Natural killer cell (primary cell): ENCODE data around the gene CD7. TPM values are rescaled to one million over a fixed set of nuclear protein-coding genes. Genes with fewer than 3 reads are reported as not detected.

Source experiments
- ATAC-seq, 3 donors: fragments of 150-1000 bp in 2 of 3; fragments of 200-7000 bp in 1 of 3; cut with Tn5 transposase; 1 replicate in 1 of 3; 2 replicates in 2 of 3; pipeline ENCODE4 v1.10.0; 2021; ENCODE audit warnings: mild to moderate bottlenecking in 2 of 3, moderate library complexity in 2 of 3
- DNase-seq, 2 donors: peaks; one replicate each; pipeline versions ENCODE4 v3.0.0 to v3.0.0-alpha.2; 2013 to 2021; ENCODE audit warnings: mixed read lengths in 1 of 2
- H3K27ac ChIP-seq: one replicate; pipeline ENCODE4 v1.5.1; 2013; ENCODE audit warnings: mild to moderate bottlenecking, low read length
- H3K27me3 ChIP-seq: one replicate; pipeline ENCODE4 v1.6.1; 2013; ENCODE audit warnings: low read length; ENCODE audit not compliant: control insufficient read depth, insufficient read depth
- H3K36me3 ChIP-seq: one replicate; pipeline ENCODE4 v1.6.1; 2013; ENCODE audit warnings: low read length; ENCODE audit not compliant: control insufficient read depth, insufficient read depth
- H3K4me1 ChIP-seq: one replicate; pipeline ENCODE4 v1.6.1; 2013; ENCODE audit warnings: low read length; ENCODE audit not compliant: control insufficient read depth, insufficient read depth
- H3K4me3 ChIP-seq: one replicate; pipeline ENCODE4 v1.5.1; 2013; ENCODE audit warnings: low read length
- H3K9me3 ChIP-seq: one replicate; pipeline ENCODE4 v1.6.1; 2013; ENCODE audit warnings: low read length; ENCODE audit not compliant: control insufficient read depth, insufficient read depth
- H3K27ac Mint-ChIP-seq, 2 donors: one replicate each; pipeline ENCODE4 v1.8.0; 2022; ENCODE audit warnings: mild to moderate bottlenecking in 2 of 2, mixed read lengths in 2 of 2, moderate library complexity in 1 of 2
- H3K27me3 Mint-ChIP-seq, 2 donors: one replicate each; pipeline ENCODE4 v1.8.0; 2022; ENCODE audit warnings: low read depth in 2 of 2, mixed read lengths in 2 of 2
- H3K36me3 Mint-ChIP-seq: one replicate; pipeline ENCODE4 v1.8.0; 2022; ENCODE audit warnings: mixed read lengths
- H3K4me1 Mint-ChIP-seq, 2 donors: one replicate each; pipeline ENCODE4 v1.8.0; 2022; ENCODE audit warnings: mixed read lengths in 2 of 2
- H3K4me3 Mint-ChIP-seq: one replicate; pipeline ENCODE4 v1.8.0; 2022; ENCODE audit warnings: mild to moderate bottlenecking, moderate library complexity, mixed read lengths
- H3K9me3 Mint-ChIP-seq, 2 donors: one replicate each; pipeline ENCODE4 v1.8.0; 2022; ENCODE audit warnings: mixed read lengths in 2 of 2
- WGBS: methylation state at CpG from one replicate; pipeline ENCODE4 v1.1.7; 2013; ENCODE audit warnings: missing lambda C conversion rate; ENCODE audit not compliant: insufficient coverage; 5-methylcytosine and 5-hydroxymethylcytosine counted together
- intact Hi-C: fragments of 100-400 bp; cut with micrococcal nuclease; formaldehyde crosslinking; loops from one replicate; pipeline ENCODE4 v1.14.2; 2022
- total RNA-seq, 4 donors: library from RNA; stranded (reverse); fragments of 120-200 nt in 1 of 4; gene quantifications; one replicate each; pipeline versions ENCODE4 v1.2.3 to v1.2.4, GENCODE V29; 2013 to 2022
- TF ChIP-seq, protein P1 (sequence below): fragments of 200-600 bp; IDR thresholded peaks from one replicate; pipeline ENCODE4 v1.8.0; 2022; ENCODE audit warnings: antibody characterized with exemption

The CD7 gene
- total RNA-seq, 3 donors from 2014 or later (not counting 1 experiment from before 2014, with no cell fraction given), result 464 to 564 (median 522) TPM

DNA sequence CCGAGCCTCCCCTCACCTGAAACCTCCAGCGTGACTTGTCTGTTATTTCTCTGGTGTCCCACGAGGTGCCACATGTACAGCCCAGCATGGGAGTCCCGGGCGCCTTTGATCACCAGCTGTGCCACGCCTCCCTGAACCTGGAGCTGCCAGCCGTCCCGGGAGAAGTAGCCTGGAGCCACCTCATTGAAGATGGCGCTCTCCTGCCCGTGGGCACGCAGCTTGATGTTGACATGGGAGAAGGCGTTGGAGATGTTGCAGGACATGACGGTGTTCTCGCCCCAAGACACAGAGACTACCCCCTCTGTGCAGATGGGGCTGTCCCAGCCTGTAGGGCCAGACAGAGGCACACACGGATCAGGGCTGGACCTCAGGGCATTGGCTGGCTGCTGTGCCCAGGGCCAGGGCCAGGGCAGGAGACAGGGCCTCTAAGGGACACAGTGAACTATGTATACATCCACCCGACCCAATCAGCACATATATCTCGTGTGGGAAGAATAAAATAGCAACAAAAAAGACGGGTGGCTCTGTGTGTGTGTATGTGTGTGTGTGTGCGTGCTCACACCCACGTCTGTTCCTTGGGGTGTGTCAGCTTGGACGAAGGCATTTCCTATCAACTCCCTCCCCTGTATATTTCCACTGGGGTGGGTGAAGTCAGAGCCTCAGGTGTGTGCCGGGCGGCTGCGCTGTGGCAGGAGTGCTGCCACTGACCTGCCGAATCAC lies 7.3 kb upstream of the CD7 start:
- H3K4me3 Mint-ChIP-seq, result no peak overlapping the region

DNA sequence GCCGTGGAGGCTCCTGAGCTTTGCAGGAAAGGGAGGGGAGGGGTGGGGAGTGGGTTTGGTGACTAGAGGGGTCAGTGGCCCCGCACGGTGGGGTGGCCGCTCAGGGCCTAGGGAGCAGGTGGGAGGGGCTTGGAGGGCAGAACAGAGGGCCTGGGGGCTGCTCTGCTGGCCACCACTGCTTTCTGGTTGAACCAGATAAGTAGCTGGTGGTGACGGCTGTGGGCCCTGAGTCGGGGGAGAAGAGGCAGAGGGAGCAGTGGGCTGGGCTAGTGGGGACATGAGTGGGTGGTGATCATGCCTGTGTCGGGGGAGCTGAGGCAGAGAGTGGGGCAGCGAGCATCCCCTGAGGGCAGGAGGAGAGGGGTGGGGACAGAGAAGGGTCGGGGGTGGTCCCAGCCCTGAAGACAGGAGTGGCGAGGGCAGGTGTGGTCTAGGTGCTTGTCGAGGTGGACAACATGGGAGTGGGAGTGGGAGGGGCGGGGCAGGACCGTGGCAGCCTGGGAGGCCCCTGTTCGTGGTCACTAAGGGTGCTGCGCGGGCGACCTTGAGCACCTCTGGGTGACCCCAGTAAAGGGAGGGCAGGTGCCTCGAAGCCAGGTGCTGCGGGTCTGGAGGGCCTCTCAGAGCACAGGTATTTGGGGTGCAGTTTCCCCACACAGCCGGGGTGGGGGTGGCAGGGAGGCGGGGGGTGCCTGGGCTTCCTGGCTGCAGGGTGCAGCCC lies 6.3 kb upstream of the CD7 start:
- TF ChIP-seq, protein P1, sequence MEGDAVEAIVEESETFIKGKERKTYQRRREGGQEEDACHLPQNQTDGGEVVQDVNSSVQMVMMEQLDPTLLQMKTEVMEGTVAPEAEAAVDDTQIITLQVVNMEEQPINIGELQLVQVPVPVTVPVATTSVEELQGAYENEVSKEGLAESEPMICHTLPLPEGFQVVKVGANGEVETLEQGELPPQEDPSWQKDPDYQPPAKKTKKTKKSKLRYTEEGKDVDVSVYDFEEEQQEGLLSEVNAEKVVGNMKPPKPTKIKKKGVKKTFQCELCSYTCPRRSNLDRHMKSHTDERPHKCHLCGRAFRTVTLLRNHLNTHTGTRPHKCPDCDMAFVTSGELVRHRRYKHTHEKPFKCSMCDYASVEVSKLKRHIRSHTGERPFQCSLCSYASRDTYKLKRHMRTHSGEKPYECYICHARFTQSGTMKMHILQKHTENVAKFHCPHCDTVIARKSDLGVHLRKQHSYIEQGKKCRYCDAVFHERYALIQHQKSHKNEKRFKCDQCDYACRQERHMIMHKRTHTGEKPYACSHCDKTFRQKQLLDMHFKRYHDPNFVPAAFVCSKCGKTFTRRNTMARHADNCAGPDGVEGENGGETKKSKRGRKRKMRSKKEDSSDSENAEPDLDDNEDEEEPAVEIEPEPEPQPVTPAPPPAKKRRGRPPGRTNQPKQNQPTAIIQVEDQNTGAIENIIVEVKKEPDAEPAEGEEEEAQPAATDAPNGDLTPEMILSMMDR, result no peak
- Histone ChIP-seq H3K27me3 (no peaks in the 10 kb centered on the region), H3K9me3 (no peaks in the 10 kb centered on the region), H3K27ac (no peak overlapping the region), H3K36me3 (no peaks in the 10 kb centered on the region), H3K4me1 (peaks cover 21% of the 10 kb centered on the region), H3K4me3 (no peak overlapping the region)
- peaks cover 5% of the 10 kb centered on the region in 2 donors for H3K4me1 Mint-ChIP-seq
- H3K4me3 Mint-ChIP-seq, result no peak overlapping the region
- 59% methylated on average over 21 of the region's 21 CpGs for WGBS
- intact Hi-C loops, result no loop called here
- no peak overlapping the region for H3K27ac Mint-ChIP-seq
- H3K9me3 Mint-ChIP-seq, result no peaks in the 10 kb centered on the region
- H3K27me3 Mint-ChIP-seq, result no peaks in the 10 kb centered on the region
- DNase-seq (no peak), ATAC-seq (no peak)
- H3K36me3 Mint-ChIP-seq, result no peaks in the 10 kb centered on the region

More for the DNA sequence above, 7.3 kb upstream of the CD7 start:
- no peaks in the 10 kb centered on the region for H3K27me3 Mint-ChIP-seq
- no peaks in the 10 kb centered on the region for H3K27me3 ChIP-seq
- peak in 1 of 2 donors; percentile 39 for DNase-seq
- no peaks in the 10 kb centered on the region for H3K9me3 ChIP-seq
- H3K4me1 ChIP-seq, result peaks cover 18% of the 10 kb centered on the region
- H3K27ac ChIP-seq, result no peak overlapping the region
- H3K4me1 Mint-ChIP-seq, result peaks cover 5% of the 10 kb centered on the region in 2 donors
- H3K4me3 ChIP-seq, result no peak overlapping the region
- H3K27ac Mint-ChIP-seq, result no peak overlapping the region
- TF ChIP-seq, protein P1, result no peak
- H3K36me3 ChIP-seq, result no peaks in the 10 kb centered on the region
- H3K36me3 Mint-ChIP-seq, result no peaks in the 10 kb centered on the region
- WGBS, result 75% methylated on average over 21 of the region's 25 CpGs
- ATAC-seq, result no peak
- H3K9me3 Mint-ChIP-seq, result no peaks in the 10 kb centered on the region
- intact Hi-C loops, result no loop called here

DNA sequence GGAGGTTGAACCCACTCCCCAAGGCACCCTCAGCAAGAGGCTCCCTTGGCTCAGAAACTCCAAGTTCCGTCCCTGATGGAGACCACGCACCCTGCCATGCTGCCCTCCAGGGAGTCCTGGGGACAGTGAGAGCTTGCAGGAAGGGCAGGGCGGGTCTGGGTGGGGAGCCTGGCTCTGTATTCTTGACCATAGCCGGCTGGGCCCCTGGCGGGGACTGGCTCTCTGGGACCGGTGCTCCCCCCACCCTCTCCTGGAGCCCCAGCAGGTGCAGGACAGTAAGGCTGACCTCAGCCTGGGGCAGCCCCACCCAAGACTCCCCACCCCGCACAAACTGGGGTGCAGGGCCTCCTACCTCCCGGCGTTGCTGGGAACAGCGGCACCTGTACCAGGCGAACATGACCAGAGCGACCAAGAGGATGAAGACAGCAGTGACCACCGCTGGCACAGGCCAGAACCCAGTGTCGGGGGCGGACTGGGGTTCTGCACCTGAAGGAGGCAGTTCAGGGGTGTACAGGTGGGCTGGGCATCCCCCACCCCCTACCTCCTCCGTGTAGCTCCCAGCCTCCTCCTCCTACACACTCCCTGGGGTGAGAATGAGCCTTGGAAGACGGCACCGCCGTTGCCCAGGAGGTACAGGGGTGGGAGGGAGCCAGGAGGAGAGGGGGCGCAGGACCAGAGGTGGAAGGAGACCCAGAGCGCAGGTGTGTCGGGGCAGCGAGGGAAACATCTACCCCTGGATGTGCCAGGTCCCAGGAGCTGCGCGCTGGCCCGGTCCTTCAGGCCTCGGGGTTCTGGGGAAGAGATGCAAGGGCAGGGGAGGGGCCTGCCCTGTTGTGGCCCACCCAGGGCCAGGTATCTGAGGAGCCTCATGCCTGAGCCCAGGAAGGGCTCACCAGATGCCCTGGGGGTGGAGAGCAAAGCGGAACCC lies 5.4 kb upstream of the CD7 start:
- WGBS, result 90% methylated on average over 26 of the region's 28 CpGs
- Mint-ChIP-seq H3K27me3 (no peaks in the 10 kb centered on the region), H3K4me1 (peaks cover 5% of the 10 kb centered on the region in 2 donors), H3K27ac (no peak overlapping the region), H3K9me3 (no peaks in the 10 kb centered on the region), H3K4me3 (no peak overlapping the region), H3K36me3 (no peaks in the 10 kb centered on the region)
- no peak overlapping the region for H3K4me3 ChIP-seq
- no peaks in the 10 kb centered on the region for H3K27me3 ChIP-seq
- H3K27ac ChIP-seq, result no peak overlapping the region
- DNase-seq (no peak), ATAC-seq (no peak)
- H3K4me1 ChIP-seq, result peaks cover 30% of the 10 kb centered on the region
- intact Hi-C loops, result no loop called here
- no peaks in the 10 kb centered on the region for H3K9me3 ChIP-seq
- TF ChIP-seq, protein P1, result no peak
- H3K36me3 ChIP-seq, result no peaks in the 10 kb centered on the region
